ENCODE measurements around the gene ADGRG3. TPM values are rescaled to one million over a fixed set of nuclear protein-coding genes. Genes with fewer than 3 reads are reported as not detected.

The ADGRG3 gene
- total and polyA plus RNA-seq, 2 of the 8 experiments (the other 6 are each of a cell fraction or from before 2014, with no cell fraction given): 0.28 to 0.98 TPM

- no peak for TF ChIP-seq CTCF (IDR thresholded peaks at IDR 0.05; ENCODE audit: control extremely low read depth in 1 of 3, insufficient read depth in 1 of 3, low read depth in 1 of 3, low read length in 3 of 3)
- TF ChIP-seq MAX (IDR thresholded peaks at IDR 0.05): peak; percentile 28
- TF ChIP-seq HDAC2 (IDR thresholded peaks at IDR 0.05; ENCODE audit: borderline replicate concordance in 1 of 2, low read depth in 2 of 2, low read length in 2 of 2): peak in 1 of 2 experiments; percentile 64; a peak in 1 of 4 replicates
- TF ChIP-seq KDM1A (IDR thresholded peaks at IDR 0.05; ENCODE audit: borderline replicate concordance, low read length): peak; percentile 99
Observed at GRCh38 chr16:57623251-57624043, 44.7 kb upstream of the ADGRG3 start (continued).
